Smooth muscle cell of the umbilical artery (primary cell): Measurements from ENCODE around the gene ZNF3. TPM values are rescaled to one million over a fixed set of nuclear protein-coding genes. Genes with fewer than 3 reads are reported as not detected.

ENCODE experiments used
- total RNA-seq: library from RNA; depleted of rRNA; stranded (reverse); fragments of >200 nt; gene quantifications from 2 replicates; pipeline ENCODE4 v1.2.3, GENCODE V29; 2014

ZNF3 gene
- 26.4 and 30.4 TPM in 2 replicates for total RNA-seq

GRCh38 chr7:100081535-100082102, at the start of gene ZNF3:
TSS of gene ZNF3 (minus strand) at chr7:100081723. CDS start at chr7:100077357, 4,366 bp downstream.

GRCh38 chr7:100126931-100127865, 45.7 kb upstream of the ZNF3 start, which contains the start of gene MBLAC1:
TSS of gene MBLAC1 (plus strand) at chr7:100126967. CDS start at chr7:100127396, 429 bp downstream.

GRCh38 chr7:100119072-100119969, 37.8 kb upstream of the ZNF3 start, which contains the start of the genes CNPY4 and TAF6:
TSS of gene CNPY4 (plus strand) at chr7:100119634. CDS start at chr7:100119745, 111 bp downstream.
TSS of gene TAF6 (minus strand) at chr7:100119358. CDS start at chr7:100114209, 5,149 bp downstream.

GRCh38 chr7:100101016-100101862, 19.7 kb upstream of the ZNF3 start, which contains the start of the genes AP4M1 and MCM7:
TSS of gene AP4M1 (plus strand) at chr7:100101643. CDS start at chr7:100101715, 72 bp downstream.
TSS of gene MCM7 (minus strand) at chr7:100101397. CDS start at chr7:100101294, 103 bp downstream.

GRCh38 chr7:100088621-100089457, 7.3 kb upstream of the ZNF3 start, which contains the start of gene COPS6:
TSS of gene COPS6 (plus strand) at chr7:100088969. CDS start at chr7:100088991, 22 bp downstream.

GRCh38 chr7:100049441-100050291, 31.9 kb downstream of the ZNF3 start, which contains the start of gene ZSCAN21:
TSS of gene ZSCAN21 (plus strand) at chr7:100049774. CDS start at chr7:100057007, 7,233 bp downstream.

Other genes starting within 250 kb of the ZNF3 start
- not detected in 2 replicates for gene OR2AE1, start 204.7 kb downstream of the ZNF3 start, total RNA-seq
- 28.3 and 29.7 TPM in 2 replicates for gene TRIM4, start 162.2 kb downstream of the ZNF3 start, total RNA-seq
- gene GJC3, start 152.1 kb downstream of the ZNF3 start, total RNA-seq, result not detected in 2 replicates
- gene AZGP1, start 105.7 kb downstream of the ZNF3 start, total RNA-seq, result 0.32 TPM in 1 of 2 replicates, not detected in the other
- gene ZKSCAN1, start 66.1 kb downstream of the ZNF3 start, total RNA-seq, result 46.6 and 48.1 TPM in 2 replicates
- 7.4 and 8.9 TPM in 2 replicates for gene ZSCAN21, start 31.9 kb downstream of the ZNF3 start, total RNA-seq
- 70.4 and 107 TPM in 2 replicates for gene COPS6, start 7.2 kb upstream of the ZNF3 start, total RNA-seq
- gene MCM7, start 19.7 kb upstream of the ZNF3 start, total RNA-seq, result 14.6 and 57.5 TPM in 2 replicates
- gene AP4M1, start 19.9 kb upstream of the ZNF3 start, total RNA-seq, result 26.1 and 40.4 TPM in 2 replicates
- gene TAF6, start 37.6 kb upstream of the ZNF3 start, total RNA-seq, result 47.8 and 83.0 TPM in 2 replicates
- gene CNPY4, start 37.9 kb upstream of the ZNF3 start, total RNA-seq, result 33.4 and 61.5 TPM in 2 replicates
- gene MBLAC1, start 45.2 kb upstream of the ZNF3 start, total RNA-seq, result 1.8 and 2.2 TPM in 2 replicates
- 30.5 and 91.8 TPM in 2 replicates for gene LAMTOR4, start 67.2 kb upstream of the ZNF3 start, total RNA-seq
- gene TRAPPC14, start 77.0 kb upstream of the ZNF3 start, total RNA-seq, result 5.9 and 8.3 TPM in 2 replicates
- gene GAL3ST4, start 86.9 kb upstream of the ZNF3 start, total RNA-seq, result 2.1 and 6.1 TPM in 2 replicates
- gene GPC2, start 95.7 kb upstream of the ZNF3 start, total RNA-seq, result 3.9 and 6.0 TPM in 2 replicates
- gene STAG3, start 96.2 kb upstream of the ZNF3 start, total RNA-seq, result 0.88 and 1.2 TPM in 2 replicates
- not detected in 2 replicates for gene PVRIG, start 138.2 kb upstream of the ZNF3 start, total RNA-seq
- not detected in 2 replicates for gene SPDYE3, start 226.0 kb upstream of the ZNF3 start, total RNA-seq